Panc1 (cell line): Measurements from ENCODE around the gene DMGDH. TPM values are rescaled to one million over a fixed set of nuclear protein-coding genes. Genes with fewer than 3 reads are reported as not detected.

Experiments
- ATAC-seq: fragments of 200-7000 bp; cut with Tn5 transposase; 2 replicates; pipeline ENCODE4 v1.9.1; 2020; ENCODE audit warnings: mild to moderate bottlenecking, moderate library complexity
- BruUV-seq: library from RNA; stranded (reverse); fragments of 400-500 nt; replicated peaks from 2 replicates; lab custom pipeline; 2021; lab: Mats Ljungman, UMichigan
- CTCF ChIA-PET: fragments of 300-600 bp; sonication (Branson Sonifier 250); formaldehyde crosslinking; loops from one replicate; lab custom pipeline; 2022; ENCODE audit warnings: antibody characterized with exemption; lab: Charles Lee
- POLR2A ChIA-PET: fragments of 300-600 bp; sonication (Branson Sonifier 250); formaldehyde crosslinking; loops from one replicate; lab custom pipeline; 2022; ENCODE audit warnings: antibody characterized with exemption; lab: Charles Lee
- DNase-seq: peaks from one replicate; pipeline ENCODE4 v3.0.0-alpha.2; 2010; ENCODE audit warnings: low read depth, low spot score
- H3K27ac ChIP-seq: 2 replicates; pipeline ENCODE4 v1.5.1; 2011; ENCODE audit warnings: mild to moderate bottlenecking, low read length, inconsistent platforms
- H3K27me3 ChIP-seq: fragments of 200-500 bp; sonication (Bioruptor generic); 2 replicates; pipeline ENCODE4 v1.6.0; 2014; ENCODE audit warnings: low read length, inconsistent platforms; ENCODE audit not compliant: control insufficient read depth, insufficient read depth
- H3K36me3 ChIP-seq: fragments of 200-500 bp; sonication (Bioruptor generic); 2 replicates; pipeline ENCODE4 v1.5.1; 2014; ENCODE audit warnings: inconsistent platforms, mild to moderate bottlenecking, low read length, moderate library complexity; ENCODE audit not compliant: control insufficient read depth, insufficient read depth
- H3K4me1 ChIP-seq: 2 replicates; pipeline ENCODE4 v1.5.1; 2011; ENCODE audit warnings: inconsistent platforms, mild to moderate bottlenecking, low read length, moderate library complexity; ENCODE audit not compliant: control insufficient read depth, insufficient read depth
- H3K4me3 ChIP-seq, 2 experiments: 2 replicates each; pipeline ENCODE4 v1.5.1; 2011 to 2012; ENCODE audit warnings: low read depth in 2 of 2, low read length in 2 of 2, mild to moderate bottlenecking in 2 of 2, inconsistent platforms in 1 of 2, moderate library complexity in 1 of 2
- H3K9me3 ChIP-seq: fragments of 200-500 bp; sonication (Bioruptor generic); 2 replicates; pipeline ENCODE4 v1.5.1; 2014; ENCODE audit warnings: low read depth, mild to moderate bottlenecking, inconsistent platforms, low read length, moderate library complexity; ENCODE audit not compliant: control insufficient read depth, insufficient read depth
- POLR2AphosphoS5 ChIP-seq: IDR thresholded peaks from 2 replicates; pipeline ENCODE4 v1.6.1; 2012; ENCODE audit warnings: mild to moderate bottlenecking, low read depth, low read length, moderate library complexity
- SIN3A ChIP-seq: IDR thresholded peaks from 2 replicates; pipeline ENCODE4 v1.6.1; 2012; ENCODE audit warnings: low read depth, mild to moderate bottlenecking, low read length, moderate library complexity, borderline replicate concordance; ENCODE audit not compliant: insufficient read depth
- TCF7L2 ChIP-seq: IDR thresholded peaks from 2 replicates; pipeline ENCODE4 v1.6.1; 2011; ENCODE audit warnings: mild to moderate bottlenecking, low read depth, low read length, inconsistent platforms
- in situ Hi-C: cut with HindIII; loops from 2 replicates; pipeline ENCODE4 v1.10.0; 2016; ENCODE audit warnings: low sequenced_read_pairs, low pct_unique_long_range_greater_than_20kb
- intact Hi-C: fragments of 100-400 bp; cut with micrococcal nuclease; formaldehyde crosslinking; loops from one replicate; pipeline ENCODE4 v1.10.0; 2022; ENCODE audit not compliant: unreplicated experiment
- total RNA-seq: library from RNA; stranded (reverse); gene quantifications from one replicate; pipeline ENCODE4 v1.2.1, GENCODE V29; 2021; ENCODE audit not compliant: unreplicated experiment
- TF ChIP-seq, protein P1 (sequence below): fragments of 450-650 bp; IDR thresholded peaks from 2 replicates; pipeline ENCODE4 v1.5.1; 2017; ENCODE audit warnings: mild to moderate bottlenecking
- TF ChIP-seq, protein P2 (sequence below), 2 experiments: IDR thresholded peaks; 2 replicates each; pipeline ENCODE4 v1.6.1; 2011 to 2012; ENCODE audit warnings: low read depth in 2 of 2, control low read depth in 1 of 2, low read length in 1 of 2, mild to moderate bottlenecking in 1 of 2, moderate library complexity in 1 of 2; ENCODE audit not compliant: insufficient read depth in 1 of 2

The DMGDH gene
- total RNA-seq, 1 experiment from 2014 or later, result 0.54 TPM

DNA sequence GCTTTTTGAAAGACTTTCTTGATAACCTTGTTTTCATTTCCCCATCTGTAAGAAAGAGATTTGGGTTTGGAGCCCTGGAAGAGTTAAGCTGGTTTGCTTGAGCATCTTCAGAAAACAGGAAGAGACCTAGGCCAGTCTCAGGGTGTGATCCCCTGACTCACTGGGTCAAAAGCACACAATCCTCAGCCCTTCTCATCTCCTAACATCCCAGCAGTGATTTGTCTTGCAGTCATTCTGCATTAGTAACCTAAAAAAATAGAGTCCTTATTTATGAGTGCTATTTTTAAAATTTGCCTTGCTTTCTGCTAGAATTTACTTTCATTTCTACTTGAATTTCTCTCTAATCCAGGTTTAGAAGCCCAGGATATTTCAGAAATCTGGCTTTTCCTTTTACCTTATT, 68.0 kb downstream of the DMGDH start:
- no peaks in the 10 kb centered on the region for H3K4me1 ChIP-seq
- BruUV-seq, result no TSS peak
- intact Hi-C loops, result no loop called here
- in situ Hi-C loops, result no loop called here
- H3K27ac ChIP-seq, result no peak overlapping the region
- no peak for ATAC-seq
- peaks cover 49% of the 10 kb centered on the region for H3K27me3 ChIP-seq
- ChIA-PET POLR2A (no interaction called here), CTCF (interaction anchor here (0.6 kb wide), 1 partner anchor 17 kb away, joined by 3 read pairs; no protein-coding TSS in a partner anchor)
- no peak for DNase-seq
- no peaks in the 10 kb centered on the region for H3K36me3 ChIP-seq
- H3K9me3 ChIP-seq, result no peaks in the 10 kb centered on the region
- TF ChIP-seq, protein P1, sequence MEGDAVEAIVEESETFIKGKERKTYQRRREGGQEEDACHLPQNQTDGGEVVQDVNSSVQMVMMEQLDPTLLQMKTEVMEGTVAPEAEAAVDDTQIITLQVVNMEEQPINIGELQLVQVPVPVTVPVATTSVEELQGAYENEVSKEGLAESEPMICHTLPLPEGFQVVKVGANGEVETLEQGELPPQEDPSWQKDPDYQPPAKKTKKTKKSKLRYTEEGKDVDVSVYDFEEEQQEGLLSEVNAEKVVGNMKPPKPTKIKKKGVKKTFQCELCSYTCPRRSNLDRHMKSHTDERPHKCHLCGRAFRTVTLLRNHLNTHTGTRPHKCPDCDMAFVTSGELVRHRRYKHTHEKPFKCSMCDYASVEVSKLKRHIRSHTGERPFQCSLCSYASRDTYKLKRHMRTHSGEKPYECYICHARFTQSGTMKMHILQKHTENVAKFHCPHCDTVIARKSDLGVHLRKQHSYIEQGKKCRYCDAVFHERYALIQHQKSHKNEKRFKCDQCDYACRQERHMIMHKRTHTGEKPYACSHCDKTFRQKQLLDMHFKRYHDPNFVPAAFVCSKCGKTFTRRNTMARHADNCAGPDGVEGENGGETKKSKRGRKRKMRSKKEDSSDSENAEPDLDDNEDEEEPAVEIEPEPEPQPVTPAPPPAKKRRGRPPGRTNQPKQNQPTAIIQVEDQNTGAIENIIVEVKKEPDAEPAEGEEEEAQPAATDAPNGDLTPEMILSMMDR, result no peak
- TF ChIP-seq SIN3A, result no peak
- TF ChIP-seq POLR2AphosphoS5, result no peak
- TF ChIP-seq, protein P2, sequence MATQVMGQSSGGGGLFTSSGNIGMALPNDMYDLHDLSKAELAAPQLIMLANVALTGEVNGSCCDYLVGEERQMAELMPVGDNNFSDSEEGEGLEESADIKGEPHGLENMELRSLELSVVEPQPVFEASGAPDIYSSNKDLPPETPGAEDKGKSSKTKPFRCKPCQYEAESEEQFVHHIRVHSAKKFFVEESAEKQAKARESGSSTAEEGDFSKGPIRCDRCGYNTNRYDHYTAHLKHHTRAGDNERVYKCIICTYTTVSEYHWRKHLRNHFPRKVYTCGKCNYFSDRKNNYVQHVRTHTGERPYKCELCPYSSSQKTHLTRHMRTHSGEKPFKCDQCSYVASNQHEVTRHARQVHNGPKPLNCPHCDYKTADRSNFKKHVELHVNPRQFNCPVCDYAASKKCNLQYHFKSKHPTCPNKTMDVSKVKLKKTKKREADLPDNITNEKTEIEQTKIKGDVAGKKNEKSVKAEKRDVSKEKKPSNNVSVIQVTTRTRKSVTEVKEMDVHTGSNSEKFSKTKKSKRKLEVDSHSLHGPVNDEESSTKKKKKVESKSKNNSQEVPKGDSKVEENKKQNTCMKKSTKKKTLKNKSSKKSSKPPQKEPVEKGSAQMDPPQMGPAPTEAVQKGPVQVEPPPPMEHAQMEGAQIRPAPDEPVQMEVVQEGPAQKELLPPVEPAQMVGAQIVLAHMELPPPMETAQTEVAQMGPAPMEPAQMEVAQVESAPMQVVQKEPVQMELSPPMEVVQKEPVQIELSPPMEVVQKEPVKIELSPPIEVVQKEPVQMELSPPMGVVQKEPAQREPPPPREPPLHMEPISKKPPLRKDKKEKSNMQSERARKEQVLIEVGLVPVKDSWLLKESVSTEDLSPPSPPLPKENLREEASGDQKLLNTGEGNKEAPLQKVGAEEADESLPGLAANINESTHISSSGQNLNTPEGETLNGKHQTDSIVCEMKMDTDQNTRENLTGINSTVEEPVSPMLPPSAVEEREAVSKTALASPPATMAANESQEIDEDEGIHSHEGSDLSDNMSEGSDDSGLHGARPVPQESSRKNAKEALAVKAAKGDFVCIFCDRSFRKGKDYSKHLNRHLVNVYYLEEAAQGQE (IDR thresholded peaks at IDR 0.05; ENCODE audit: insufficient read depth in 1 of 2, low read depth in 2 of 2, low read length in 1 of 2), result no peak
- no peak for TF ChIP-seq TCF7L2
- H3K4me3 ChIP-seq, result no peak overlapping the region

DNA sequence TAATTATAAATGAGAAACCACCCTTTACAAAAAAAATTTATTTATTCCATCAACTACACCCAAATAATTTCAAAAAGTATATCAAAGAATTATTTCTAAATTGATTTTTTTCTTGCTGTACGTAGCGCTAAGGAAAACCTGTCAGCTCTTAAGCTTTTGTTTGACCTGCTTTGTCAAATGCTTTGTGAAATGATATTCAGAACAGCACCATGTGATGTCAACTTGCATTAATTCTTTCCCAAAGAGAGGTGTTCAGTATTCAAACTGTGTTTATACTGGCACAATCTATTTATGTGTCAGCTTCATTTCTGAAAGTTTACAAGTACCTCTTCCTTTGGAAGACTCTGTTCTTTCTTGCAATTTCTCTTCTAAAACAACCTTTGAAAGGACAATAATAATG, 72.4 kb downstream of the DMGDH start:
- no peaks in the 10 kb centered on the region for H3K9me3 ChIP-seq
- no peaks in the 10 kb centered on the region for H3K36me3 ChIP-seq
- H3K27me3 ChIP-seq, result peaks cover 27% of the 10 kb centered on the region
- no peak overlapping the region for H3K27ac ChIP-seq
- DNase-seq, result no peak
- CTCF ChIA-PET, result no interaction called here
- no TSS peak for BruUV-seq
- in situ Hi-C loops, result no loop called here
- intact Hi-C loops, result no loop called here
- H3K4me3 ChIP-seq, result no peak overlapping the region
- TF ChIP-seq POLR2AphosphoS5 (no peak), SIN3A (no peak)
- no peak for ATAC-seq
- no peaks in the 10 kb centered on the region for H3K4me1 ChIP-seq
- POLR2A ChIA-PET, result no interaction called here

DNA sequence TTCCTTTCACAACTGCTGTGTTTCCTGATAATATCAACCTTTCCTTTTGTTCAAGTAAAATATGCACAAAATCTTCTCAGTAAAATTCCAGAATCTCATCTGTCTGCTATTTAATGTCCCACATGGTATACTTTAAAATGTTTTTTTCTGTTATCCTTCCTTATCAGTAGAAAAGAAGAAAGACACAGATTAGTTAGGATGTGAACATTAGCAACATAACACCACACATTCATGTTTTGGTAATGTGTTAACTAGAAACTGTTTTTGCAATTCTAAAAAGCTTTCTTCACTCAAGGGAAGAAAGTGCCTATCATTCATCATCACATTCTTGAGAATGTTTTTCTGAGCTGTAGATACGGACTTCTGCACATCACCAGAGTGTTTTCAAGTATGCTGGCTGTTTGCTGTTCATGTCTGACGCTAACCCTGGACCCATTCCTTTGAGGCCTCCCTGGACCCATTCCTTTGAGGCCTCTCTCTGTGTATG, 73.9 kb downstream of the DMGDH start:
- BruUV-seq, result no TSS peak
- ChIA-PET POLR2A (no interaction called here), CTCF (no interaction called here)
- in situ Hi-C loops, result no loop called here
- TF ChIP-seq, protein P2 (IDR thresholded peaks at IDR 0.05; ENCODE audit: insufficient read depth in 1 of 2, low read depth in 2 of 2, low read length in 1 of 2), result no peak
- TF ChIP-seq SIN3A (no peak), POLR2AphosphoS5 (no peak)
- Histone ChIP-seq H3K36me3 (no peaks in the 10 kb centered on the region), H3K27me3 (peaks cover 26% of the 10 kb centered on the region), H3K9me3 (no peaks in the 10 kb centered on the region), H3K4me1 (no peaks in the 10 kb centered on the region), H3K4me3 (no peak overlapping the region), H3K27ac (no peak overlapping the region)
- DNase-seq (no peak), ATAC-seq (no peak)
- intact Hi-C loops, result no loop called here
